GM03348 (cell line): ENCODE data around the gene CCDC93.
"Not testable (repeated sequence)": the region's sequence is repeated elsewhere in the genome, so short reads cannot be mapped to it uniquely, and the experiment has no call there.

Experiments
- DNase-seq: peaks from one replicate; pipeline ENCODE4 v3.0.0; 2012; ENCODE audit warnings: low spot score

CCDC93 gene

DNA sequence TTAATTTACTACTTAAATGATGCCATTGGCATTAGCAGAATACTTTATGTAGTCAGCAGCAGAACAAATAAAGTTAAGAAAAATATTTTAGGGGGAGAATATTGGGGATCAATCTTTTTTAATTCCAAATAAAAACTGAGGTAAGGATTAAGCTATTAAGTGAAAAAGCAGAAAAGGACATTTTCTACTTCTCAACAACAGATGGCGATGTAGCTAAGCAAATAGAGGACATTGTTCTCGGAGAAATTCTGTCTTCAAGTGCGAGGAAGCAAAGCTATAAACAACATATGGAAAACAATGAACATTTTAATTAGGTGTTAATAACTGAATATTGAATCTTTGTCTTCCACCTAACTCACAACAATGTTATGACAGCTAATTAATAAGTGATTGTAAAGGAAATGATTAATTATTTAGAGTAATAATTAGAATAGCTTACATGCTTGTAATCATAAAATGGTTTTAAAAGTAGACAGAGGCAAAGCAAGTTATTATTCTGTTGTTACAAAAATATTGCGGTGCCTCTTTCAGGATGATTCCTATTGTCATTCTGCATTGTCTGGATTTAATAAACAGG, 32.9 kb upstream of the CCDC93 start:
- DNase-seq: peak; percentile 60

DNA sequence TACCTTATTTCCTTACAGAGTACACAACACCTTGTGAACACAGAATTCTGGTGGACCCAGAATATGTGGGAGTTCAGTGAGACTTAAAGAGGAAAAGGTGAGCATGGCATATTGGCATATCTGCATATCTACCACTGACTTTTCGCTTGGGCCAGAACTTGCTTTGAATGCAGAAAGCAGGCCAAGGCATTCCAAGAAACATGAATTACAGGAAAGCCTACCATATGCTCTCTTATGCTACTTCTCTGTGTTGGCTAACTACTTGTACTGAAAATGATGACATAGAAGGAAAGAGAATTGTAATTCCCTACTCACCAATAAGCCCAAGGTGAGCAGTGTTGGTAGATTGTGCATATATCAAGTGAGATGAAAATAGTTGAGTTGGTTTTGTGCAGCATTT, 31.4 kb upstream of the CCDC93 start:
- no peak for DNase-seq

DNA sequence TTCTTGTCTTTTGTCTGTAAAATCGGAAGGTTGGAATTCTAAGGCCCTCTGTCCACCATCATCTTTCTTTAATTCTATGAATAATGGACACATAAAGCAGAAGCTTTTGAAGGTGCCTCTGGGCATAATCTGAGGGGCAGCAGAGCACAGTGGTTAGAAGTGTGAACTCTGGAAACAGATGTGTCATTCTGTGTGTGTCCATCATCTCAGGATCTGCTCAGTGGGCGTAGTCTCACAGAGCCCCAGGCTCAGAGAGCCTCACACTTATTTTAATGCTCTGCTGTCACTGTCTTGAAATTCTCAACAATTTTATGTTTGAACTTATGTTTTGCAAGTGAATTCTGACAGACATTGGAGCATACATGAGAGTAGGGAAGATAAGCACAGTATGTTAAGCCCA, 31.0 kb upstream of the CCDC93 start:
- no peak for DNase-seq

DNA sequence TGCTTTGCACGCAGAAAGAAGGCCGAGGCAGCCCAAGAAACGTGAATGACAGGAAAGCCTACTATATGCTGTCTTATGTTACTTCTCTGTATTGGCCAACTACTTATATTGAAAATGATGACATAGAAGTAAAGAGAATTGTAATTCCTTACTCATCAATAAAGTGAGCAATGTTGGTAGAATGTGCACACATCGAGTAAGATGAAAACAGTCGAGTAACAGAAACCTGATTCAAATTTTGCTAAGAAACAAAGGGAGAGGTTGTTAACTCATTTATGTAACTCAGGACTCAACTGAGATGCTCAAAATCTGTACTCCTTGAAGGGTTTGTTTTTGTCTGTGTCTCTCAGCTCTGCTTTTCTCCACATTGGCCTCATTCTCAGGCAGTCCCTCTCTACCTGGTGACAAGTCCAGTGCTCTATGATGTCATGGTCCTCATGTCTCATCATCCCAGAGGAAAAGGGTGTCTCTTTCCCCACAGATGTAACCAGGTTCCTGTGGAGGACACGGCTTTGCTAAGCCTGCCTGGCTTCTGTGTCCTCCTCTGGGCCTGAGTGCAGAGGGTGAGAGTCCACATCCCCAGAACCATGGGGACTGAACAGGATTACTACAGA, 30.3 kb upstream of the CCDC93 start:
- no peak for DNase-seq

DNA sequence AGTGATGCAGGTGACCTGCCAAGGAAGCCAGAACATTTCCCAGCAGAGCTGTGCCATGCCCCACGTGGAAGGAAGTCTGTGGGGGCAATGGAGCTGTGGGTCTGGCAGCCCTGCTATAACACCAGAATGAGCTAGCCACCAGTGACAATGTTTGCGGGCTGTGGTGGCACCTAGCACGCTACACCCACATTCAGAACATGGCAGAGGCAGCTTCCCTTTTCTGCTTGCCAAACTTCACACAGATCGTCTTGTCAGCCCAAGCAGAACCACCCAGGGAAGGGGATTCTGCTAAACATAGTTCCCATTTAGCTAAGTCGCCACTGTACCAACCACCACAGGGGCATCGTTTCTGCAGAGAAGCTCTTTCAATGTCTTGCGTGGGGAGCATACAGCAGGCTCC, 27.0 kb upstream of the CCDC93 start:
- DNase-seq: no peak

DNA sequence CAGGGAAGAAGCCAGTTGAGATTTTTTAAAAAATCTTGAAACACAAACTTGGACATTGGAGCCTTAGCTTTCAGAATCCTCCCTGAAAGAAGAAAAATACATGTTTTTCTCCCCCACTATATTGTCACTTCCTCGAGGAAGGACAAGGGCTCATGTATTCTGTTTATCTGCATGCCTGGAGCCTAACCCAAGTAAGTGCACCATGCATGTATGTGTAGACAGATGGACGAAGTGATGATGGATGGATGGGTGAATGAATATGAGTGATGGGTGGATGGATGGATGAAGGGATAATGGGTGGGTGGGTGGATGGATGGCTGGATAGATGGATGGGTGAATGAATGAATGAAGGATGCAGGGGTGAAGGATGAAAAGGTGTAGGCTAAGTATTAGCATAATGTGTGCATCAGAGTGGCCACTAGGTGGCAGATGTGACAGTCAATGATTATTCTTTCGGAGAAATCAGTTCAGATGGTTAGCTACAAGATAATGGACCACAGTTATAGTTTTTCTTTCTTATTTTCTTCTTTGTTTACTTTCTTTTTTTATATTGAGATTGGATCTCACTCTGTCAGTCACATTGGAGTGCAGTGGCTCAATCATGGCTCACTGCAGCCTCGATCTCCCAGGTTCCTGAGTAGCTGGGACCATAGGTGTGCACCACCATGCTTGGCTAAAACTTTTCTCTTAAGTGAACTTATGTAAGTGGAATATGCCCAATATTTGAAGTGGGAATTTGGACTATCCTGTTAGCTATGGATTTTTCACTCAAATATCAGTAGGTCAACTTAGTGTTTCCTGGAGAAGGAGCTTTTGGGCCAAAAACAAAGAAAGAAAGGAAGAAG, 18.5 kb upstream of the CCDC93 start:
- peak; percentile 66 for DNase-seq

DNA sequence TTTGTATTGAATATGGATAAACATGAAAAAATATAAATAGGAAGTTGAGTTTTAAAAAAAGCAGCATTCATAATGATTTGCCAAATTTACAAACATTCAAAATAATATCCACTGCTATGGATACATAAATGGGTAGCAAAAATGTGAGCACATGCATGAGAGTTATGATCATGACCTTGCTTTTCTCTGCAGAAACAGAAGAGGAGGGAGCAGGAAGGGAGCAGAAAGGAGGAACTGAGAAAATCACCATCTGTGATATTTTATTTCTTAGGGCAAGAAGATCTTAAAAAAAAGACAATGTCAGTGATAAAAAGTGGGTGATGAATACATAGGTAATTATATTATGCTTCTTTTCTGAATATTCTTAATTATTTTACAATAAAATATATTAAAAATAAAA, 17.7 kb upstream of the CCDC93 start:
- DNase-seq: no peak

DNA sequence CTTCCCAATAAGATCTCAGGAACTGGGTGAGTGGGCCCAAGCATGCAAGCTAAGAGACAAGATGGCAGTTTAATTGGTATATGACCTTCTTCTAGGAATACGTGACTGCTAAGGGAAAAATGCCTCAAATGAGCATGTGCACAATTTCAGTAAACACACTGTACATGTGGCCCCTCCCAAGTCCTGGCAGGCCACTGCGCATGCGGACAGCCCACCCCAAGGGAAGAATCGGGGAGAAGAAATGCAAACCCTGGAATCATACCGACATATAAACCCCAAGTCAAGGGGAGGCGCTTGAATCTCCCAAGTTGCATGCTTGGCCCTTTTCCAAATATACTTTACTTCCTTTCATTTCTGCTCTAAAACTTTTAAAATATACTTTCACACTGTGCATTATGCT, 15.2 kb upstream of the CCDC93 start:
- no peak for DNase-seq

DNA sequence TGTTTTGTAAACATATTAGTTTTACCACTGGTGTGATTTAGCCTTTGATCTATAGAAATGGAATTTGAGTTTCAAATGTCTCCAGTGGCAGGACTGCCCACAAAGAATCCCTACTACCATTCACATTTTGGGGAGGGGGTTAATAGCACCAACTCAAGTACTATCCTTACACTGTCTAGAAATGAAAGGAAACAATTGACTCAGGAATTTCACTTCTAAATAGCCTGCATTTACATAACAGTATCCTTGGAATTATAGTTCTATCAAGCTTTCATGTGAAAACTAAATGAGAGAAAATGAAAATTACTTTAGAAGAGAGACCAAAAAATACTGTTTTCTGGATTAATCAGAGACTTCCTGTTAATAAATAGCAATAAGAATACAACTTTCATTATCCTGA, 7.5 kb upstream of the CCDC93 start:
- DNase-seq: no peak

DNA sequence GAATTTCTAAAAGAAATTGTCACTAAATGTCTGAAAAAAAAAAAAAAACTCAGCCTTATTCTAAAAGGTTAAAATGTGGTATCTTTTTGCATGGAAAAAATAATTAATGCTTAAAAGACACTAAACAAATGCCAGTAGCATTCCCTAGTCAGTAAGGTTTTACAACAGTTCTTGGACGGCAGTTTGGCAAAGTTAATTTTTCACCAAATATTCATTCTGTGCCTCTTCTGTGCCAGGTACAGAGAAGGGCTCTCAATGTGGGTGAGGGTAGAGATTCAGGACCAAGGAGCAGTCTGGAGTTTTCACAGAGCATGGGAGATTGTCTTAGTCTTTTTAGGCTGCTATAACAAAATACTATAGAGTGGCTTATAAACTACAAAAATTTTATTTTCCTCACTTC, 6.0 kb upstream of the CCDC93 start:
- no peak for DNase-seq

DNA sequence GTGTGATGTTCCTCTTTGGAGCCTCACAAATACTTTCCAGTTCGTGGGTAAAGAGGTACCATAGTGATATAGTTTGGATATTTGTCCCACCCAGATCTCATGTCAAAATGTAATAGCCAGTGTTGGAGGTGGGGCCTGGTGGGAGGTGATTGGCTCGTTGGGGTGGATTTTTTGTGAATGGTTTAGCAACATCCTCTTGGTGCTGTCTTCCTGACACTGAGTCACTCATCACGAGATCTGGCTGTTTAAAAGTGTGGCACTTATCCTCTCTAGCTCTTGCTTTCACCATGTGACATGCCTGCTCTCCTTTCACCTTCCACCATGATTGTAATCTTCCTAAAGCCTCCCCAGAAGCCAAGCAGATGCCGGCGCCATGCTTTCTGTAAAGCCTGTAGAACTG, 3.0 kb upstream of the CCDC93 start:
- no peak for DNase-seq

DNA sequence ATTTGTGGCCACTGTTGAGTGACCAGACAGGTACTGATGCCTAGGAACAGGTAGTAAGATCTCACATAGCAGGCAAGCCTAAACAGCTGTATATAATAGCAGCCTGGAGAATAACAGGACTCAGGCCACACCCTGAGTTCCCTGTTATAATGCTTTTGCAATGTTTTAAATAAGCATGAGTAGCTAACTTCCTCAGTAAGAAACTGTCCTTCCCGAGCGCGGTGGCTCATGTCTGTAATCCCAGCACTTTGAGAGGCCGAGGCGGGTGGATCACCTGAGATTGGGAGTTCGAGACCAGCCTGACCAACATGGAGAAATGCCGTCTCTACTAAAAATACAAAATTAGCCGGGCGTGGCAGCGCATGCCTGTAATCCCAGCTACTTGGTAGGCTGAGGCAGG, 1.9 kb upstream of the CCDC93 start:
- DNase-seq: not testable (repeated sequence)

DNA sequence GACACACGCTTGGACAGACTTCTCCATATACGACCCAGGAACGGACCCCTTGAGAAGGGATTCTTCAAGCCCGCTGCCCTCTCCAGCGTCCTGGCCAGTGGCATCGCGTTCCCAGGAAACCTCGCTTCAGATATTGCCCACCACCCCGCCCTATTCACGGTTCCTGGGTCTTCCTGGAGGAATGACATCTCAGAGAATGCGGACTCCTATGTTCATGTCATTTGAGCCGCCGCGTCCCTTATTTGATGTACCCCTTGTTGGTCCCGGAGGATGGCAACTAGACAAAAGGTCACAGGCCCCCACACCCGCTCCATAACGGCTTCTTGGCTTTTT, 588 bp upstream of the CCDC93 start:
- no peak for DNase-seq

DNA sequence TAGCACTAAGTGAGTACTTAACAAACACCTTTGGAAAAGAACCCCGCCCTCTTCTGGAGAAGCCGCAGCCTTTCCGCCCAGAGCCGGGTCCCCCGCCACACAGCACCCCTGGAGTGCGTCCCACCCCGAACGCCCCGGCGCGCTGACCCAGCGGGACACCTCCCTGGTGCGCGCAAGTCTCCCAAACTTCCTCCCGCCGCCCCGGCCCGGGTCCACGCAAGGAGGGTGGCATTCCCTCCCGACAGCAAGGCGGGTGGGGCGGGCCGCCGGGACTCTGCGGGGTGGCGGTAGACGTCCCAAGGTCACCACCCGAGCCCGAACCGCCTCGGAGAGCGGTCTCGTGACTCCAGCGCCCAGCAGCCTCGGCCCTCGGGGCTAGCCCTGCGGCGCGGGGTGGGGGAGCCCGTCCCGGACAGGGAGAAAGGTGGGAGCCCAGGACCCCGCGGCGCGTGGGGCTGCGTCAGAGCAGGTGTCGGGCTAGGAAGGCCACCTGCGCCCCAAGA, 598 bp downstream of the CCDC93 start:
- DNase-seq: peak; percentile 76

DNA sequence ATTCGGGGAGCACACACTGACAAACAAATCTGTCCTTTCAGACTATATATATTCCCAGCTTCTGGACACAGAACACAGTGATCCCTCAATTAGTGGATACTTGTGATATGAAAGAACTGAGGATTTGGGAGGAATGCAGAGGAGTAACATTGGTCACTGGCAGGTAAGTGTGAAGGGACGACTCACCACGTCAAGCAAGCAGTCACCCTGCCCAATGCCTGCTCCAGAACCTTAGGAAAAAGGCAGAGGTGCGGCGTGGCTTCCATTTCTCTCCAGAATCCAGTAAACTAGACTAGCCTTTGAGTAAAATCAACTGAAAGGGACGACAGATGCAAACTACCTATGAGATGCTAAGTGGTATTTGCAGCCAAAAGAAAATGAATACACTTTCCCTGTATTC, 1.1 kb downstream of the CCDC93 start:
- DNase-seq: peak; percentile 1

DNA sequence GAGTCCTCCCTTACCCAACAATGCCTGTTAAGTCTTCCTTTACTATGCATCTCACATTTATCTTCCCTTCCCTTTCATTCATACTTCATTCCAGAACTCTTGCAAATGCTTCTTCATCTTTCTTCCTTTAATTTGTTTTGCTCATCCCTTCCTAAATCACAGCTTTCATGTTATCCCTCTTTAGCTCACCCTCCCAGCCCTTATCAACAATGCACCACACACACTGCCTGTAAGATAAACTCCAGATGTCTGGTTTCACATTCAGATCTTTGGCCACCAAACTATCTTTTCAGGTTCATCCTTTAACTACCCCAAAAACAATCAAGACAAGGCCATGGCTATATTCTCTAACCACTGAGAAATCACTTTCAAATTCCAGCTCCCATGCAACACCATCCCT, 3.4 kb downstream of the CCDC93 start:
- no peak for DNase-seq

DNA sequence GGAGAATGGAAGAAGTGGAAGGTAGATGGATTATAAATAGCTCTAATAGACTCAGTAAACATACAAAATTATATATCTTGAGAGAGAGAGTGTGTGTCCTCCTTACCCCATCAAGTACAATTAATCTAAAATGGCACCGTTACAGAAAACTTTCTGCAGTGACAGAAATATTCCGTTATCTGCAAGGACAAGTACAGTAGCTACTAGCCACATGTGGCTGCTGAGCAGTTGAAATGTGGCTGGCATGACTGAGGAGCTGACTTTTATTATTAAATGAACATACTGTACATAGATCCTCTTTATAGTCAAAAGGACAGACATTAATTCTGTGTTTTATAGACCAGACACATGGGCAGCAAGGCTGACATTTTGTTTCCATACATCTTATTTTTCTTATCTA, 7.0 kb downstream of the CCDC93 start:
- DNase-seq: no peak

DNA sequence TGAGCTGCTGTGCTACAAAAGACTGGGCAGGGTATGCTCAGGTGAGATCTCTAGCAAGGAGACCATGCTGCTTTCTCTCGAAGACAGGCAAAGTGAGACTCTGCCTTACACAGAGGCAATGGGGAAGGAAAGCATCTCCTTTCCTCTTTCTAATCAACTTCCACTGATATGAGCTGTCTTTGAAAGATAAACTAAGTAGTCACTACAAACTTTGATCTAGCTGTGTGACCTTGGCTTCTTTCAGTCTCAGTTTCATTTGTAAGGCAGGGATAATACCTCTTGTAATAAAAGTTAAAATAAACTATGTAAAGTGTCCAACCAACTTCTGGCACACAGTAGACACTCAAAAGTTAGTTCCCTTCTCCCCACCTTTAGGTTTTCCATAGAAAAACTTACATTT, 7.5 kb downstream of the CCDC93 start:
- DNase-seq: no peak

DNA sequence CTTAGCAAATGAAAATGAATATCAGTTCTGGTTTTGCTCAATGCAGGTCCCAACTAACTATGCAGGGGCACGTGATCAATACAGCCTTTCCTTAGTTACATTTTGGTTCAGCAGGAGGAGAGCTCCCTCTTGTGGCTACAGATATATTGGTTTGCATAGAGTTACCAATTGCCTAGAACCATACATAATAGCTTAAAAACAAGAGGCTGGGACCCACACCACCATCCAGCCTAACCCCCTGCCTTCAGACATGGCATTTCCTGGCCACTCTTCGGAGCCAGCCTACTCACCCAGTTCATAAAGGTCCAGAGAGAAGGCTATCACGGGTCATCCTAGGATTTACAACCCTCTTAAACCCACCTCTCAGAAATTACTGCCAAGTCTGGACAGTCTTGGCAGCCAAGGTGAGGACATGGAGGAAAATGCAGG, 10.5 kb downstream of the CCDC93 start:
- DNase-seq: peak; percentile 80

DNA sequence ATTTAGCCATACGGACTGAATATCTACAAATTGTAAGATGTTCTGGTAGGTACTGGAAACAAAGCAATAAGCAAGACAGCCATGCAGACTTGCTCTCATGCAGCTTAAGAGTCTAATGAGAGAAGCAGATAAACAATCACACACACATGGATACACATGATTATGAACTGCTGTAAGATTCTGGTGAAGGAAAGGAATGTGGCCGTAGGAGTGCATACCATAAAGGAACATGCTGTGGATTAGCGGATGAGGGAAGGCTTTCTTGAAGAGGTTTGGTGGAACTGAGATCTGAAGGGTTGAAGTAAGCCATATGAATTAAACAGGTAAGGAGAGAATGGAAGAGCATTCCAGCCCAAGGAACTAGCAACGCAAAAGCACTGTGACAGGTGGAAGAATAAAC, 13.8 kb downstream of the CCDC93 start:
- DNase-seq: no peak

DNA sequence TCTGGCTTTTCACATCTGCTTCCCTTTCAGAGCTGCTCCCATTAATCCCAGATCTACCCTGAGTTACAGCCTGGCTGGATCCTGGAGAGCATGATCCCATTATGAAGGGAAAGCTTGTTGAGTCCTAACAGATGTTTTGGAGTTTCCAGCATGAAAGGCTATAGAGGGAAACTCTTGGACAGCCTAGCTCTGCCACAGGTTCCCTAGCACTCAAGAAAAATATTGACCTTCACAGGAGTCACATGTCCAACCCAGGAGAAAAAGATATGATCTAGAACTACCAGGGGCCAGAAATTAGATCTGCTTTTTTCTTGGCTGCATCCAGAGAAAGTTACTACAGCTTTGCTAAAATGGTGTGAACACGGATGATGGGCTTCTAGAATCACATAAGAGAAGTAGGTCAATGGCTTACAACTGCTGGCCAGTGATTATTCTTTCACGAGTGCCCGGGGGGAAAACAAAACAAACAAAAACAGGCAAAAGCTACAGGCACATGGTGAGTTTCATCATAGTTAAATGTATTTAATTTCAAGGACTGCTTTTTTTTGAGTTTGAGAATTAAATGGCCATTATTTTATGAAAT, 15.9 kb downstream of the CCDC93 start:
- no peak for DNase-seq

DNA sequence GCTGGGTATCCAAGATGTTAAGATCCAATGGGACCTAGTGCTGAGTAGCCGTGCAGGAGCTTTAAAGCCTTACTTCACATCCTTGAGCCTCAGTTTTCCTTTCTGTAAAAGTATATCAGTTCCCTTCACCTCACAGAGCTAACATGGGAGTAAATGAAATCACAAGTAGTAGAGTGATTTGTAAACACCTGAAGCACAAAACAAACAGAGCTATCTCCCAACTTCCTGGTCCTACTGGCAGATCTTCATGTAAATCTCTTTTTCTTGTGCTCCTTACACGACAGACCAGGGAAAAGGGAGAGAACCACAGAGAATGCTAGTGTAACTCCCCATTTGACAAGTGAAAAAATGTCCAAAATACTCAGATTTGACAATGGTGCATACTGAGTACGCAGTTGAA, 17.3 kb downstream of the CCDC93 start:
- no peak for DNase-seq

DNA sequence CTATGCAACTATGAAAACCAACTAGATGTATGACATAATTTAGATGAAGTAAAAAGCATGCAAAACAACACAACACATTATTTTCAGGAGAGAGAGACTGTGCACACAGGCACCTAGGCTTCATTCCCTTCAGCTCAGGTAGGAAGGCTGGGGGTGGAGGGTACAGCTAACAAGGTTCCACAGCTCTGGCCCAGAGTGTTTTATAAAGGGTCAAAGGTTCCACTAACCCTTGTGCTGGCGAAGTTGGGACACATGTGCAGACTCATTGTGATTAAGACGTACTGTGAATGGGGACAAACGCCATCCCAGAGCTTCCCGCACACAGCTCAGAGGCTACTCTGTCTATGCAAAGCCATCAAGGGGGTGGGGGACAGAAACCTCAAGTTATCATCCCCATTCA, 19.1 kb downstream of the CCDC93 start:
- DNase-seq: no peak
